ENCODE data around the gene GLI3.
A peak's percentile ranks its signal among the peaks of the same experiment; 100 is the strongest.

Gene GLI3

GRCh38 chr7:42022791-42023190 is 214.2 kb downstream of the GLI3 start:
- no peak for DNase-seq

- DNase-seq, result no peak
These were observed 215.0 kb downstream of the GLI3 start for GRCh38 chr7:42022056-42022455.

- DNase-seq, result no peak
These were observed 215.4 kb downstream of the GLI3 start for GRCh38 chr7:42021631-42022030.

GRCh38 chr7:42020061-42020460 is 216.9 kb downstream of the GLI3 start:
- no peak for DNase-seq

GRCh38 chr7:42017349-42017986 is 219.5 kb downstream of the GLI3 start:
- DNase-seq, result no peak

GRCh38 chr7:42016517-42016916 is 220.5 kb downstream of the GLI3 start:
- DNase-seq, result no peak

GRCh38 chr7:42014625-42015618 is 222.1 kb downstream of the GLI3 start:
- peak in 1 of 2 experiments; percentile 24 for DNase-seq

- DNase-seq, result no peak
These were observed 224.1 kb downstream of the GLI3 start for GRCh38 chr7:42012786-42013360.

GRCh38 chr7:42012313-42012712 is 224.7 kb downstream of the GLI3 start:
- no peak for DNase-seq

GRCh38 chr7:42011846-42012245 is 225.2 kb downstream of the GLI3 start:
- DNase-seq, result no peak

- no peak for DNase-seq
These were observed 226.3 kb downstream of the GLI3 start for GRCh38 chr7:42010751-42011150.

GRCh38 chr7:42006801-42007513 is 230.1 kb downstream of the GLI3 start:
- DNase-seq, result no peak

- peak in 1 of 2 experiments; percentile 9 for DNase-seq
These were observed 234.4 kb downstream of the GLI3 start for GRCh38 chr7:42002654-42003053.

- DNase-seq, result no peak
These were observed 237.2 kb downstream of the GLI3 start for GRCh38 chr7:41999736-42000283.

- DNase-seq, result no peak
These were observed 239.0 kb downstream of the GLI3 start for GRCh38 chr7:41998041-41998440.

- no peak for DNase-seq
These were observed 239.9 kb downstream of the GLI3 start for GRCh38 chr7:41997151-41997550.

GRCh38 chr7:41996381-41997035 is 240.5 kb downstream of the GLI3 start:
- no peak for DNase-seq

- DNase-seq, result no peak
These were observed 241.3 kb downstream of the GLI3 start for GRCh38 chr7:41995632-41996271.

GRCh38 chr7:41994746-41995110 is 242.3 kb downstream of the GLI3 start:
- DNase-seq, result no peak

GRCh38 chr7:41994036-41994745 is 242.8 kb downstream of the GLI3 start:
- DNase-seq, result no peak
